Keratinocyte (primary cell): ENCODE measurements around the gene ZGPAT. TPM values are rescaled to one million over a fixed set of nuclear protein-coding genes. Genes with fewer than 3 reads are reported as not detected.

Experiments used
- DNase-seq: peaks from one replicate; pipeline ENCODE4 v3.0.0-alpha.2; 2011; ENCODE audit warnings: low read depth, missing footprints, low spot score
- FAIRE-seq: peaks from 2 replicates; lab custom pipeline; 2011; peaks lifted over from hg19 to GRCh38; lab: Jason Lieb, UNC
- H2AFZ ChIP-seq: 2 replicates; pipeline ENCODE4 v1.6.0; 2012; ENCODE audit warnings: low read length, control low read depth, inconsistent platforms; ENCODE audit not compliant: control insufficient read depth
- H3K27ac ChIP-seq: 2 replicates; pipeline ENCODE4 v1.5.1; 2011; ENCODE audit warnings: low read length; ENCODE audit not compliant: control insufficient read depth, insufficient read depth
- H3K27me3 ChIP-seq: 3 replicates; pipeline ENCODE4 v1.6.0; 2011; ENCODE audit warnings: low read length; ENCODE audit not compliant: control insufficient read depth, insufficient read depth; ENCODE audit errors: extremely low read depth
- H3K36me3 ChIP-seq, 2 experiments: 2 replicates in 1 of 2; 3 replicates in 1 of 2; pipeline ENCODE4 v1.5.1; 2011; ENCODE audit warnings: low read length in 2 of 2, mild to moderate bottlenecking in 1 of 2; ENCODE audit not compliant: control insufficient read depth in 2 of 2, insufficient read depth in 2 of 2; ENCODE audit errors: extremely low read depth in 1 of 2
- H3K4me1 ChIP-seq: 3 replicates; pipeline ENCODE4 v1.5.1; 2011; ENCODE audit warnings: low read length; ENCODE audit not compliant: control insufficient read depth, insufficient read depth; ENCODE audit errors: extremely low read depth
- H3K4me2 ChIP-seq: 3 replicates; pipeline ENCODE4 v1.6.0; 2011; ENCODE audit warnings: low read depth, low read length; ENCODE audit not compliant: control insufficient read depth, insufficient read depth; ENCODE audit errors: extremely low read depth
- H3K4me3 ChIP-seq, 3 experiments: fragments of 200-600 bp in 1 of 3; sonication (generic) in 1 of 3; 2 replicates in 2 of 3; 3 replicates in 1 of 3; pipeline ENCODE4 v1.5.1; 2011 to 2016; ENCODE audit warnings: low read length in 3 of 3, mild to moderate bottlenecking in 3 of 3, control low read depth in 2 of 3, inconsistent platforms in 1 of 3, low read depth in 1 of 3, mixed read lengths in 1 of 3, mixed run types in 1 of 3, moderate library complexity in 1 of 3; ENCODE audit not compliant: control insufficient read depth in 2 of 3, insufficient read depth in 2 of 3; ENCODE audit errors: extremely low read depth in 1 of 3
- H3K79me2 ChIP-seq: 2 replicates; pipeline ENCODE4 v1.6.0; 2012; ENCODE audit warnings: low read length; ENCODE audit not compliant: control insufficient read depth, insufficient read depth
- H3K9ac ChIP-seq: 3 replicates; pipeline ENCODE4 v1.6.0; 2011; ENCODE audit warnings: low read length; ENCODE audit not compliant: control insufficient read depth, insufficient read depth; ENCODE audit errors: extremely low read depth
- H3K9me1 ChIP-seq: 3 replicates; pipeline ENCODE4 v1.6.0; 2011; ENCODE audit warnings: low read length; ENCODE audit not compliant: control insufficient read depth, insufficient read depth; ENCODE audit errors: extremely low read depth
- H3K9me3 ChIP-seq: 2 replicates; pipeline ENCODE4 v1.5.1; 2012; ENCODE audit warnings: low read depth, low read length; ENCODE audit not compliant: control insufficient read depth
- H4K20me1 ChIP-seq: 3 replicates; pipeline ENCODE4 v1.6.0; 2011; ENCODE audit warnings: low read length; ENCODE audit not compliant: control insufficient read depth, insufficient read depth; ENCODE audit errors: extremely low read depth
- CTCF ChIP-seq, 3 experiments: IDR thresholded peaks in 1 of 3; conservative IDR thresholded peaks in 1 of 3; optimal IDR thresholded peaks in 1 of 3; 2 replicates in 2 of 3; 3 replicates in 1 of 3; pipeline versions ENCODE3 to v1.5.1; 2011; ENCODE audit warnings: low read length in 3 of 3, mild to moderate bottlenecking in 3 of 3, moderate library complexity in 2 of 3, control low read depth in 1 of 3, inconsistent platforms in 1 of 3; ENCODE audit not compliant: insufficient read depth in 2 of 3; ENCODE audit errors: extremely low read depth in 1 of 3
- EZH2 ChIP-seq: IDR thresholded peaks from one replicate; pipeline ENCODE4 v1.6.1; 2012; ENCODE audit warnings: inconsistent platforms, mild to moderate bottlenecking, low read length, moderate library complexity
- dilution Hi-C: fragments of 300-500 bp; cut with MboI; formaldehyde crosslinking; loops from one replicate; pipeline ENCODE4 v1.7.0; 2020; ENCODE audit warnings: low sequenced_read_pairs; ENCODE audit not compliant: extremely low pct_ligation_motif_present
- polyA plus RNA-seq, 5 experiments: library from polyadenylated mRNA; depleted of rRNA in 3 of 5; stranded (reverse) in 3 of 5; stranded (forward) in 1 of 5; unstranded in 1 of 5; fragments of >200 nt; gene quantifications; 1 replicate in 1 of 5; 2 replicates in 3 of 5; 3 replicates in 1 of 5; pipeline versions ENCODE4 v1.2.1 to v1.2.3, GENCODE V29; 2011 to 2012; ENCODE audit warnings: missing spikeins in 2 of 5, low read depth in 1 of 5, low replicate concordance in 1 of 5

Gene ZGPAT
- polyA plus RNA-seq, 1 donor (not counting 4 experiments of a cell fraction or from before 2014, with no cell fraction given), result 7.8 TPM

- Histone ChIP-seq H4K20me1 (no peaks in the 10 kb centered on the region), H3K4me3 (peak overlapping the region in 1 of 3 experiments; percentile 3), H3K4me2 (peak overlapping the region; percentile 99), H3K36me3 (peaks cover 9 to 14% of the 10 kb centered on the region in 2 experiments), H2AFZ (no peak overlapping the region), H3K9me1 (no peaks in the 10 kb centered on the region), H3K4me1 (peaks cover 43% of the 10 kb centered on the region), H3K9ac (peak overlapping the region; percentile 72), H3K27ac (peak overlapping the region; percentile 84), H3K79me2 (peaks cover 17% of the 10 kb centered on the region), H3K27me3 (no peaks in the 10 kb centered on the region), H3K9me3 (no peaks in the 10 kb centered on the region)
- DNase-seq, result no peak
- TF ChIP-seq CTCF (optimal IDR thresholded peaks at IDR 0.05 in 1 of 3, IDR thresholded peaks at IDR 0.05 in 1 of 3, conservative IDR thresholded peaks at IDR 0.05 in 1 of 3; ENCODE audit: extremely low read depth in 1 of 3, insufficient read depth in 2 of 3, low read length in 3 of 3), result no peak
- no peak for TF ChIP-seq EZH2
- no peak for FAIRE-seq
- dilution Hi-C loops, result no loop called here
These were observed 8.2 kb upstream of the ZGPAT start for GRCh38 chr20:63699466-63700198.

DNA sequence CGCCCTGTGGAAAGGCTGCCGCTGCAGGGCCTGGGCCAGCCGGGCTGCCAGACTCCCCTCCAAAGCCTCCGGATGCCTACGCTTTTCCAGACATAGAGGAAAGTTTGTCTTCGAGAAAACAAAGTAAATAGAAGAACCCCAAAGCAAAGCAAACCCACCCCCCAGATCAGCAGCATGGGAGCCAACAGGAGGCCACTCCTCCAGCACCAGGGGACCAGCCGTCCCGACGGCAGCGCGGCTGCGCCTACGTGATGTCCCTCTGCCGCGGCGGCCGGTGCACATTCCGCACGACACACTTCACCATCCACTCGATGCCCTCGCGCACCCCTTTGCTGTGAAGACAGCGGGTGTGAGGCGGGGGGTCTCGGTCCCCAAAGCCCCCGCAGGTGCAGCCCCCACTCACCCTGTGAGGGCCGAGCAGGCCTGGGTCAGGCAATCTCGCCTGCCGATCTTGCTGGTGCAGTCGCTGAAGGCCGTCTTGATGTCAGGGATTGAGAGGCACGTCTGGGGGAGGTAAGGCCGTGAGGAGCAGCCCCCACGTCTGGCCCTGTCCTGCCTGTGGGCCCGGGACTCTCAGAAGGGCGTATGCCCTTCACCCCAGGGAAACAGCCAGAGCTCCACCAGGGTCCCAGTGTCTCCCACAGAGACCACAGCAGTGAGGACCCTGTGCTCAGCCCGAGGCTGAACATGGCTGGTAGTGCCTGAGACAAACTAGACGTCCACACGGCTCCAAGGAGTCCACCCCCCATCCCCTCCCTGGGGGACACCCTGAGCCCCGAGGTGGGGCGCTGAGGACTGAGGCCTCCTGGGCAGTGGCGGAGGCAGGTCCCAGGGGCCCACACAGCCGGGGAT is 7.4 kb upstream of the ZGPAT start:
- Histone ChIP-seq H3K27ac (peak overlapping the region; percentile 84), H4K20me1 (peaks cover under 1% of the 10 kb centered on the region), H2AFZ (no peak overlapping the region), H3K27me3 (no peaks in the 10 kb centered on the region), H3K4me1 (peaks cover 35% of the 10 kb centered on the region), H3K9me3 (no peaks in the 10 kb centered on the region), H3K9me1 (no peaks in the 10 kb centered on the region), H3K9ac (no peak overlapping the region), H3K4me2 (no peak overlapping the region), H3K36me3 (peaks cover 15 to 22% of the 10 kb centered on the region in 2 experiments), H3K4me3 (no peak overlapping the region), H3K79me2 (peaks cover 24% of the 10 kb centered on the region)
- TF ChIP-seq EZH2, result no peak
- no peak for TF ChIP-seq CTCF (optimal IDR thresholded peaks at IDR 0.05 in 1 of 3, IDR thresholded peaks at IDR 0.05 in 1 of 3, conservative IDR thresholded peaks at IDR 0.05 in 1 of 3; ENCODE audit: extremely low read depth in 1 of 3, insufficient read depth in 2 of 3, low read length in 3 of 3)
- no peak for DNase-seq
- dilution Hi-C loops, result no loop called here
- FAIRE-seq, result no peak
